Measurements from ENCODE around the gene TECPR2.

GRCh38 chr14:102378830-102379229 is 16.1 kb downstream of the TECPR2 start:
- TF ChIP-seq CTCF (optimal IDR thresholded peaks at IDR 0.05 in 1 of 3, IDR thresholded peaks at IDR 0.05 in 1 of 3, conservative IDR thresholded peaks at IDR 0.05 in 1 of 3; ENCODE audit: extremely low read depth in 1 of 3, insufficient read depth in 2 of 3, low read length in 3 of 3) (no peak), EZH2 (IDR thresholded peaks at IDR 0.05; ENCODE audit: low read length) (no peak)
